Ascending aorta (tissue), 2 donors: ENCODE measurements around the gene DYSF. TPM values are rescaled to one million over a fixed set of nuclear protein-coding genes. Genes with fewer than 3 reads are reported as not detected.

ENCODE experiments used
- DNase-seq, 2 donors: peaks; one replicate each; pipeline ENCODE4 v3.0.0-alpha.2; 2019; ENCODE audit warnings: low spot score in 2 of 2
- H3K27ac ChIP-seq, 2 donors: fragments of 200-600 bp; sonication (generic); one replicate each; pipeline ENCODE4 v1.5.1; 2016 to 2017; ENCODE audit warnings: mild to moderate bottlenecking in 1 of 2
- H3K27me3 ChIP-seq: fragments of 200-600 bp; sonication (generic); one replicate; pipeline ENCODE4 v1.5.1; 2017
- H3K36me3 ChIP-seq, 2 donors: fragments of 200-600 bp; sonication (generic); one replicate each; pipeline ENCODE4 v1.5.1; 2016
- H3K4me1 ChIP-seq, 2 donors: fragments of 200-600 bp; sonication (generic); one replicate each; pipeline ENCODE4 v1.5.1; 2016 to 2017; ENCODE audit warnings: mild to moderate bottlenecking in 1 of 2
- H3K4me3 ChIP-seq, 2 donors: fragments of 200-600 bp; sonication (generic); one replicate each; pipeline ENCODE4 v1.5.1; 2016 to 2017; ENCODE audit warnings: mild to moderate bottlenecking in 1 of 2
- H3K9me3 ChIP-seq, 2 donors: fragments of 200-600 bp; sonication (generic); one replicate each; pipeline ENCODE4 v1.5.1; 2016
- CTCF ChIP-seq, 3 experiments: fragments of 200-600 bp in 2 of 3; fragments of 450-650 bp in 1 of 3; sonication (generic) in 2 of 3; IDR thresholded peaks; one replicate each; pipeline ENCODE4 v1.5.1; 2016 to 2019; ENCODE audit warnings: antibody characterized with exemption in 3 of 3, mild to moderate bottlenecking in 1 of 3, moderate library complexity in 1 of 3
- intact Hi-C: fragments of 100-400 bp; cut with DNase I; formaldehyde crosslinking; loops from one replicate; pipeline ENCODE4 v1.15.1; 2023
- total RNA-seq: library from RNA; depleted of rRNA; stranded (reverse); fragments of >200 nt; gene quantifications from one replicate; pipeline ENCODE4 v1.1.0, GENCODE V29; 2016

The DYSF gene
- total RNA-seq, 1 donor from 2014 or later, result 58.3 TPM

GRCh38 chr2:71474744-71475397 lies 21.5 kb downstream of the DYSF start:
- Histone ChIP-seq H3K4me1 (no peaks in the 10 kb centered on the region), H3K27ac (no peak overlapping the region), H3K9me3 (no peaks in the 10 kb centered on the region), H3K36me3 (no peaks in the 10 kb centered on the region), H3K4me3 (no peak overlapping the region), H3K27me3 (no peaks in the 10 kb centered on the region)
- TF ChIP-seq CTCF (IDR thresholded peaks at IDR 0.05), result no peak
- intact Hi-C loops, result no loop called here
- DNase-seq, result no peak

- intact Hi-C loops, result no loop called here
- H3K27ac ChIP-seq, result no peak overlapping the region
- no peaks in the 10 kb centered on the region for H3K27me3 ChIP-seq
- no peak for TF ChIP-seq CTCF (IDR thresholded peaks at IDR 0.05)
- H3K4me1 ChIP-seq, result no peaks in the 10 kb centered on the region
- H3K4me3 ChIP-seq, result no peak overlapping the region
- DNase-seq, result no peak
- H3K9me3 ChIP-seq, result no peaks in the 10 kb centered on the region
- no peaks in the 10 kb centered on the region for H3K36me3 ChIP-seq
These were observed 23.1 kb downstream of the DYSF start for GRCh38 chr2:71476495-71476894.

- no peak for TF ChIP-seq CTCF (IDR thresholded peaks at IDR 0.05)
- H3K4me1 ChIP-seq, result no peaks in the 10 kb centered on the region
- H3K27me3 ChIP-seq, result no peaks in the 10 kb centered on the region
- no peaks in the 10 kb centered on the region for H3K36me3 ChIP-seq
- no peak overlapping the region for H3K27ac ChIP-seq
- intact Hi-C loops, result no loop called here
- no peak for DNase-seq
- H3K9me3 ChIP-seq, result no peaks in the 10 kb centered on the region
- no peak overlapping the region for H3K4me3 ChIP-seq
These were observed 23.9 kb downstream of the DYSF start for GRCh38 chr2:71477231-71477691.

- intact Hi-C loops, result no loop called here
- H3K9me3 ChIP-seq, result no peaks in the 10 kb centered on the region
- no peak overlapping the region for H3K27ac ChIP-seq
- TF ChIP-seq CTCF (IDR thresholded peaks at IDR 0.05), result no peak
- H3K4me3 ChIP-seq, result no peak overlapping the region
- H3K27me3 ChIP-seq, result no peaks in the 10 kb centered on the region
- DNase-seq, result no peak
- H3K4me1 ChIP-seq, result no peaks in the 10 kb centered on the region
- H3K36me3 ChIP-seq, result no peaks in the 10 kb centered on the region
These were observed 25.4 kb downstream of the DYSF start for GRCh38 chr2:71478806-71479205.

- intact Hi-C loops, result no loop called here
- no peak for DNase-seq
- Histone ChIP-seq H3K36me3 (no peaks in the 10 kb centered on the region), H3K27ac (no peak overlapping the region), H3K27me3 (no peaks in the 10 kb centered on the region), H3K4me3 (no peak overlapping the region), H3K4me1 (no peaks in the 10 kb centered on the region), H3K9me3 (no peaks in the 10 kb centered on the region)
- TF ChIP-seq CTCF (IDR thresholded peaks at IDR 0.05), result no peak
These were observed 25.9 kb downstream of the DYSF start for GRCh38 chr2:71479261-71479660.

GRCh38 chr2:71481111-71481510 lies 27.8 kb downstream of the DYSF start:
- intact Hi-C loops, result no loop called here
- Histone ChIP-seq H3K36me3 (no peaks in the 10 kb centered on the region), H3K27ac (no peak overlapping the region), H3K27me3 (no peaks in the 10 kb centered on the region), H3K4me3 (no peak overlapping the region), H3K4me1 (no peaks in the 10 kb centered on the region), H3K9me3 (no peaks in the 10 kb centered on the region)
- DNase-seq, result no peak
- no peak for TF ChIP-seq CTCF (IDR thresholded peaks at IDR 0.05)
